Sigmoid colon (tissue), 7 donors: ENCODE results near the gene MCC. TPM values are rescaled to one million over a fixed set of nuclear protein-coding genes. Genes with fewer than 3 reads are reported as not detected.

Experiments used
- DNase-seq: peaks from one replicate; pipeline ENCODE4 v3.0.0-alpha.2; 2019
- H3K27ac ChIP-seq, 4 donors: fragments of 200-600 bp; sonication (generic); one replicate each; pipeline ENCODE4 v1.5.1; 2016 to 2019; ENCODE audit warnings: mild to moderate bottlenecking in 1 of 4
- H3K27me3 ChIP-seq, 3 donors: fragments of 200-600 bp; sonication (generic); one replicate each; pipeline ENCODE4 v1.5.1; 2019; ENCODE audit warnings: mild to moderate bottlenecking in 1 of 3
- H3K36me3 ChIP-seq, 4 donors: fragments of 200-600 bp; sonication (generic); one replicate each; pipeline ENCODE4 v1.5.1; 2016 to 2019
- H3K4me1 ChIP-seq, 4 donors: fragments of 200-600 bp; sonication (generic); one replicate each; pipeline ENCODE4 v1.5.1; 2017 to 2019
- H3K4me3 ChIP-seq, 4 donors: fragments of 200-600 bp; sonication (generic); one replicate each; pipeline ENCODE4 v1.5.1; 2017 to 2019; ENCODE audit warnings: mild to moderate bottlenecking in 2 of 4, moderate library complexity in 1 of 4
- H3K9me3 ChIP-seq, 4 donors: fragments of 200-600 bp in 3 of 4; sonication (generic) in 3 of 4; one replicate each; pipeline versions ENCODE4 v1.5.1 to v1.6.1; 2013 to 2019
- CTCF ChIP-seq, 4 experiments: fragments of 450-650 bp in 3 of 4; fragments of 200-600 bp in 1 of 4; IDR thresholded peaks; one replicate each; pipeline ENCODE4 v1.5.1; 2016 to 2019; ENCODE audit warnings: antibody characterized with exemption in 4 of 4, mild to moderate bottlenecking in 3 of 4, moderate library complexity in 2 of 4
- EP300 ChIP-seq, 4 donors: sonication (generic); formaldehyde crosslinking; IDR thresholded peaks; one replicate each; pipeline ENCODE4 v1.6.1; 2017; ENCODE audit warnings: antibody characterized with exemption in 4 of 4
- POLR2A ChIP-seq, 2 donors: fragments of 450-650 bp; IDR thresholded peaks; one replicate each; pipeline ENCODE4 v1.6.1; 2016; ENCODE audit warnings: antibody characterized with exemption in 2 of 2, mild to moderate bottlenecking in 2 of 2, moderate library complexity in 2 of 2
- POLR2AphosphoS5 ChIP-seq, 4 donors: sonication (generic); formaldehyde crosslinking; IDR thresholded peaks; one replicate each; pipeline ENCODE4 v1.6.1; 2017; ENCODE audit warnings: antibody characterized with exemption in 4 of 4
- WGBS, 2 donors: extraction: QIAGEN DNeasy Blood & Tissue Kit; methylation state at CpG; one replicate each; pipeline ENCODE4 v1.1.7; 2013; 5-methylcytosine and 5-hydroxymethylcytosine counted together
- intact Hi-C: fragments of 100-400 bp; cut with DNase I; formaldehyde crosslinking; loops from one replicate; pipeline ENCODE4 v1.15.1; 2023
- polyA plus RNA-seq, 3 donors: library from polyadenylated mRNA; stranded (reverse); fragments of 200-250 nt; gene quantifications; one replicate each; pipeline ENCODE4 v1.2.3, GENCODE V29; 2013
- total RNA-seq, 4 donors: library from RNA; depleted of rRNA; stranded (reverse); fragments of >200 nt; gene quantifications; one replicate each; pipeline ENCODE4 v1.1.0, GENCODE V29; 2016
- donor health status: healthy with polysubstance abuse.
- donor health status: Bipolar disorder and iron deficiency.
- donor health status: healthy.

The MCC gene
- total and polyA plus RNA-seq, 7 donors = 0.69 to 14.0 (median 9.1) TPM

DNA sequence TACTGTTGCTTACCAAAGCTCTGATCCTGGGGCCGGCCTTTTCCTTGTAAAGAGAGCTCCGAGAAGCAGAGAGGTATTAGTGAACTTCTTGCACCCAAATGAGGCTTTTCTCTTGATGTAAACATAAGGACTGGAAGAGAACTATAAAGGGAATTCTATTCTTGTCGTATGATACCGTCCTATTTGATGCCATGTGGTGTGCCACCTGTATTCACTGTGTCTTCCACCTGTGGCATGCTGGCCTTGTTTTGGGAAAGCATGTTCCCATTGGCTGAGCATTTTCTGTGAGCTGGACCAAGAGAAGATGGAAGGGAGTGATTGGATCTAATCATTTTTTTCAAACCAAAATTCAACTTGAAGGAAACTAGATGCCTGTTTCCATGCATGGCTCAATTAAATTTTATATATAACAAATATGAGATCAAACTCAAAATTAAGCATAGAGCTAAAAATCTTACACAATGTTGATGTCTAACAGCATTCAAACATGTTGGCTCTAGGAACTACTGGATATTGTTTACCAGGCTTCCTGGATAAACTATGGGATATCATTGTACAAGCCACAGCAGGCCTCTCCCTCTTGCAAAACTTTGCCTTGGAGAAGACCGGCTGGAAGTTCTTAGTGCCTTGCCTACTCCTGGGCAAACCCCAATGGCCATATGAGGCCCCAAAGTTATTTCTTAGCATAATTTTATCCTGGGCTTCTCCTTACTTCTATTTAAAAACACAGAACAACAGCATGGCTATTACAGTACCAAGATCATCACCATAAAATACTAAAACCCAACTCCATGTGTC, 168.8 kb downstream of the MCC start:
- no peak overlapping the region for H3K27ac ChIP-seq
- H3K27me3 ChIP-seq = no peaks in the 10 kb centered on the region
- intact Hi-C loops = no loop called here
- H3K36me3 ChIP-seq = no peaks in the 10 kb centered on the region
- no peak overlapping the region for H3K4me3 ChIP-seq
- H3K9me3 ChIP-seq = no peaks in the 10 kb centered on the region
- whole genome bisulfite sequencing, 2 donors = 88 to 93% methylated on average over 5 of the region's 5 CpGs
- TF ChIP-seq POLR2A (IDR thresholded peaks at IDR 0.05) (no peak), EP300 (IDR thresholded peaks at IDR 0.05) (no peak), CTCF (IDR thresholded peaks at IDR 0.05) (no peak), POLR2AphosphoS5 (IDR thresholded peaks at IDR 0.05) (no peak)
- peaks cover 0 to 6% (median 0%) of the 10 kb centered on the region in 4 donors for H3K4me1 ChIP-seq
- DNase-seq = no peak

DNA sequence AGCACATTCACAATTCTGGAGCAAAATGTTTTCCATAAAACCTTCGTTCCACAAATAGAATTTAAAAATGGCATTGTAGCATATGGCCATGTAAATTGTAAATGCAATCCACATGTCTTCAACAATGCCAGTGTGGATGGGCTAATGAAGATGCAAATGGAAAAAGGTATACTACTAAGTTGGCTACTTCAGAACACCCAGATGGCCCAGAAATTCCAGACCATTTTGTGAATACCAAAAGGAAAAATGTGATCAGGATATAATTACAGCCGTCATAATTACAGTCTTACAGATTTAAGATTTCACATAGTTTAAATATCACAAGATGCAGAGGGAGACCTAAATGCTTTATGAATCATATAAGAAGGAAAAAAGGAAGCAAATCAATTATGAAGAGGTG, 170.6 kb downstream of the MCC start:
- no peak overlapping the region for H3K4me3 ChIP-seq
- no peak overlapping the region for H3K27ac ChIP-seq
- 89 to 93% methylated on average over 2 of the region's 2 CpGs for WGBS, 2 donors
- H3K9me3 ChIP-seq = no peaks in the 10 kb centered on the region
- H3K27me3 ChIP-seq = no peaks in the 10 kb centered on the region
- DNase-seq = no peak
- intact Hi-C loops = no loop called here
- peaks cover 0 to 6% (median 0%) of the 10 kb centered on the region in 4 donors for H3K4me1 ChIP-seq
- no peak for TF ChIP-seq POLR2AphosphoS5 (IDR thresholded peaks at IDR 0.05)
- TF ChIP-seq POLR2A (IDR thresholded peaks at IDR 0.05) = no peak
- no peak for TF ChIP-seq EP300 (IDR thresholded peaks at IDR 0.05)
- no peak for TF ChIP-seq CTCF (IDR thresholded peaks at IDR 0.05)
- no peaks in the 10 kb centered on the region for H3K36me3 ChIP-seq

DNA sequence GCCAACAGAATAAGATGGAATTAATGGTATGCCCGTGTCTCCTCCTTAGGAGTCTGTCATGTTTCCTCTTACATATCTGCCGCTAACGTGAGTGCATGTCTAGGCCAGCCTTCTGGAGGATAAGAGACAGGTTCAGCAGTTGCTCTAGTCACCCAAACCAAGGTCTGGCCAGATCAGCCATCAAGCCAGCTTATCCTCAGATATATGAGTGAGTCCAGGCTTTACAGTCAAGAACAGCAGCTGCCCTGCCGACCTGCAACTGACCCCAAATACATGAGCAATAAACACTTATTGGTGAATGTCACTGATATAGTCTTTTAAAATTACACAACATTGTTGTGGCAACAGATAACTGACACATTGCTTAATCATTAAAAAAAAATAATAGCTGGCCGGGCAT, 177.0 kb downstream of the MCC start:
- Histone ChIP-seq H3K9me3 (no peaks in the 10 kb centered on the region), H3K4me1 (no peaks in the 10 kb centered on the region), H3K27me3 (no peaks in the 10 kb centered on the region), H3K4me3 (no peak overlapping the region), H3K27ac (no peak overlapping the region), H3K36me3 (no peaks in the 10 kb centered on the region)
- no peak for DNase-seq
- 84 to 92% methylated on average over 5 of the region's 5 CpGs for WGBS, 2 donors
- intact Hi-C loops = no loop called here
- TF ChIP-seq POLR2A (IDR thresholded peaks at IDR 0.05) (no peak), POLR2AphosphoS5 (IDR thresholded peaks at IDR 0.05) (no peak), CTCF (IDR thresholded peaks at IDR 0.05) (no peak), EP300 (IDR thresholded peaks at IDR 0.05) (no peak)

GRCh38 chr5:113302120-113302519, 186.1 kb downstream of the MCC start:
- H3K27me3 ChIP-seq = no peaks in the 10 kb centered on the region
- TF ChIP-seq POLR2AphosphoS5 (IDR thresholded peaks at IDR 0.05) (no peak), EP300 (IDR thresholded peaks at IDR 0.05) (no peak), POLR2A (IDR thresholded peaks at IDR 0.05) (no peak), CTCF (IDR thresholded peaks at IDR 0.05) (no peak)
- no peaks in the 10 kb centered on the region for H3K36me3 ChIP-seq
- intact Hi-C loops = no loop called here
- WGBS, 2 donors = 65 to 73% methylated on average over 2 of the region's 2 CpGs
- no peaks in the 10 kb centered on the region for H3K9me3 ChIP-seq
- no peak overlapping the region for H3K4me3 ChIP-seq
- DNase-seq = no peak
- no peaks in the 10 kb centered on the region for H3K4me1 ChIP-seq
- H3K27ac ChIP-seq = no peak overlapping the region
